K562 (cell line): Measurements from ENCODE around the gene RALA. TPM values are rescaled to one million over a fixed set of nuclear protein-coding genes. Genes with fewer than 3 reads are reported as not detected.

ENCODE experiments used
- ATAC-seq: fragments of 200-7000 bp; cut with Tn5 transposase; 3 replicates; pipeline ENCODE4 v1.9.1; 2020; ENCODE audit warnings: moderate library complexity
- BruUV-seq: library from RNA; stranded (reverse); fragments of 400-500 nt; replicated peaks from 2 replicates; lab custom pipeline; 2021; lab: Mats Ljungman, UMichigan
- CTCF ChIA-PET: fragments of 300-600 bp; formaldehyde crosslinking; extraction: SDS; loops from one replicate; lab custom pipeline; 2021; ENCODE audit warnings: low intra/inter-chr PET ratio; lab: Yijun Ruan, JAX
- POLR2A ChIA-PET: fragments of 300-600, 350-650 bp; sonication (Branson Sonifier 250); formaldehyde crosslinking; extraction: SDS; loops from one replicate; lab custom pipeline; 2021; ENCODE audit warnings: antibody characterized with exemption, inconsistent platforms; lab: Yijun Ruan, JAX
- DNase-seq, 4 experiments: peaks; one replicate each; pipeline versions ENCODE4 v3.0.0 to v3.0.0-alpha.2; 2011 to 2018; ENCODE audit warnings: low spot score in 3 of 4, mixed read lengths in 3 of 4; ENCODE audit errors: extremely low read depth in 1 of 4
- FAIRE-seq: peaks from 2 replicates; lab custom pipeline; 2011; peaks lifted over from hg19 to GRCh38; lab: Jason Lieb, UNC
- H2AFZ ChIP-seq: 2 replicates; pipeline ENCODE4 v1.6.0; 2011; ENCODE audit warnings: low read depth, low read length, control low read depth, inconsistent platforms
- H3K27ac ChIP-seq: fragments of 200-600 bp; 3 replicates; pipeline ENCODE4 v1.8.0; 2011; ENCODE audit warnings: low read depth, mild to moderate bottlenecking, control low read depth, inconsistent platforms, low read length, moderate library complexity, mixed read lengths; ENCODE audit errors: extremely low read depth
- H3K27me3 ChIP-seq, 2 experiments: fragments of 300-600 bp in 1 of 2; 2 replicates in 1 of 2; 3 replicates in 1 of 2; pipeline versions ENCODE4 v1.6.0 to v1.8.0; 2011; ENCODE audit warnings: inconsistent platforms in 2 of 2, low read length in 2 of 2, mild to moderate bottlenecking in 1 of 2, mixed read lengths in 1 of 2, moderate library complexity in 1 of 2; ENCODE audit not compliant: control insufficient read depth in 2 of 2, insufficient read depth in 2 of 2
- H3K36me3 ChIP-seq: fragments of 300-600 bp; 3 replicates; pipeline ENCODE4 v1.8.0; 2011; ENCODE audit warnings: mild to moderate bottlenecking, low read length, inconsistent platforms; ENCODE audit not compliant: control insufficient read depth, insufficient read depth
- H3K4me1 ChIP-seq, 2 experiments: fragments of 200-600 bp in 1 of 2; replicated peaks in 1 of 2; 2 replicates in 1 of 2; 3 replicates in 1 of 2; pipeline versions ENCODE4 v1.5.1 to v1.8.0; 2011; ENCODE audit warnings: inconsistent platforms in 2 of 2, low read length in 2 of 2, mild to moderate bottlenecking in 1 of 2, mixed read lengths in 1 of 2, moderate library complexity in 1 of 2; ENCODE audit not compliant: control insufficient read depth in 2 of 2, insufficient read depth in 2 of 2
- H3K4me2 ChIP-seq: 2 replicates; pipeline ENCODE4 v1.6.1; 2011; ENCODE audit warnings: low read length, control low read depth, inconsistent platforms, mixed read lengths; ENCODE audit not compliant: insufficient read depth
- H3K4me3 ChIP-seq: fragments of 200-600 bp; sonication (generic), shearing (Covaris generic); 2 replicates; pipeline ENCODE4 v1.5.1; 2016; ENCODE audit warnings: control low read depth, inconsistent platforms
- H3K79me2 ChIP-seq: fragments of 200-600 bp; 3 replicates; pipeline ENCODE4 v1.8.0; 2011; ENCODE audit warnings: low read length, inconsistent platforms; ENCODE audit not compliant: control insufficient read depth, insufficient read depth
- H3K9ac ChIP-seq, 2 experiments: 2 replicates each; pipeline versions ENCODE4 v1.6.0 to v1.6.1; 2011; ENCODE audit warnings: low read depth in 2 of 2, low read length in 2 of 2, control low read depth in 1 of 2, inconsistent platforms in 1 of 2, mild to moderate bottlenecking in 1 of 2, mixed read lengths in 1 of 2; ENCODE audit not compliant: insufficient read depth in 1 of 2
- H3K9me1 ChIP-seq: one replicate; pipeline ENCODE4 v1.6.0; 2011; ENCODE audit warnings: inconsistent platforms, mild to moderate bottlenecking, low read length, moderate library complexity; ENCODE audit not compliant: control insufficient read depth, insufficient read depth
- H3K9me3 ChIP-seq: replicated peaks from 2 replicates; pipeline ENCODE4 v1.5.1; 2011; ENCODE audit warnings: low read depth, low read length, inconsistent platforms; ENCODE audit not compliant: control insufficient read depth, insufficient read depth
- H4K20me1 ChIP-seq: replicated peaks from 2 replicates; pipeline ENCODE4 v1.6.1; 2011; ENCODE audit warnings: low read length, inconsistent platforms, mixed read lengths; ENCODE audit not compliant: control insufficient read depth, insufficient read depth
- BCOR ChIP-seq: fragments of 450-650 bp; IDR thresholded peaks from 2 replicates; pipeline ENCODE4 v1.6.1; 2016
- CBFA2T2 ChIP-seq: fragments of 450-650 bp; conservative IDR thresholded peaks from 2 replicates; pipeline ENCODE4 v1.6.1; 2017; ENCODE audit warnings: mild to moderate bottlenecking
- CTBP1 ChIP-seq: fragments of 450-650 bp; IDR thresholded peaks from 2 replicates; pipeline ENCODE4 v1.6.1; 2016; ENCODE audit warnings: borderline replicate concordance
- ELF4 ChIP-seq: fragments of 450-650 bp; formaldehyde crosslinking; IDR thresholded peaks from 2 replicates; pipeline ENCODE4 v1.4.0; 2022; ENCODE audit warnings: missing genetic modification characterization
- ETV1 ChIP-seq: fragments of 450-650 bp; conservative IDR thresholded peaks from 2 replicates; pipeline ENCODE4 v1.6.1; 2016; ENCODE audit warnings: missing genetic modification characterization, control low read depth, low read depth, missing compliant biosample characterization
- ETV5 ChIP-seq: sonication (generic); formaldehyde crosslinking; IDR thresholded peaks from 2 replicates; pipeline ENCODE4 v1.4.0; 2020; ENCODE audit warnings: low read depth, mild to moderate bottlenecking, missing genetic modification reagents
- HES1 ChIP-seq: fragments of 450-650 bp; IDR thresholded peaks from 2 replicates; pipeline ENCODE4 v1.6.1; 2016; ENCODE audit warnings: low read depth, mild to moderate bottlenecking, moderate library complexity
- LCOR ChIP-seq: sonication (generic); formaldehyde crosslinking; IDR thresholded peaks from 2 replicates; pipeline ENCODE4 v1.8.0; 2022; ENCODE audit warnings: mild to moderate bottlenecking, missing genetic modification reagents
- MEIS2 ChIP-seq: fragments of 450-650 bp; IDR thresholded peaks from 2 replicates; pipeline ENCODE4 v1.6.1; 2014; ENCODE audit warnings: mild to moderate bottlenecking; ENCODE audit not compliant: partially characterized antibody
- NFE2 ChIP-seq: IDR thresholded peaks from 2 replicates; pipeline ENCODE4 v1.6.1; 2014; ENCODE audit warnings: antibody characterized with exemption, low read depth
- POLR2AphosphoS5 ChIP-seq: IDR thresholded peaks from 2 replicates; pipeline ENCODE4 v1.6.1; 2011; ENCODE audit warnings: mild to moderate bottlenecking, low read depth, low read length, moderate library complexity; ENCODE audit not compliant: control insufficient read depth, insufficient read depth
- RAD21 ChIP-seq, 2 experiments: fragments of 250-450 bp in 1 of 2; fragments of 450-650 bp in 1 of 2; sonication (Bioruptor Pico) in 1 of 2; formaldehyde crosslinking in 1 of 2; IDR thresholded peaks in 1 of 2; conservative IDR thresholded peaks in 1 of 2; 2 replicates each; pipeline versions ENCODE4 v1.4.0 to v1.8.0; 2020 to 2022; ENCODE audit warnings: mild to moderate bottlenecking in 2 of 2, moderate library complexity in 1 of 2
- RFX1 ChIP-seq: fragments of 450-650 bp; IDR thresholded peaks from 2 replicates; pipeline ENCODE4 v1.6.1; 2016; ENCODE audit warnings: mild to moderate bottlenecking, moderate library complexity
- SMAD4 ChIP-seq: fragments of 250-450 bp; sonication (Bioruptor Pico); conservative IDR thresholded peaks from 2 replicates; pipeline ENCODE4 v1.8.0; 2021; ENCODE audit warnings: inconsistent platforms, mild to moderate bottlenecking, moderate library complexity
- ZC3H8 ChIP-seq: fragments of 450-650 bp; IDR thresholded peaks from 2 replicates; pipeline ENCODE4 v1.6.1; 2017
- ZFP91 ChIP-seq: sonication (generic); formaldehyde crosslinking; IDR thresholded peaks from 2 replicates; pipeline ENCODE4 v1.8.0; 2022; ENCODE audit warnings: mild to moderate bottlenecking, missing genetic modification reagents
- ZNF175 ChIP-seq: fragments of 200-800 bp; sonication (Bioruptor generic); IDR thresholded peaks from 2 replicates; pipeline ENCODE4 v1.6.1; 2016; ENCODE audit warnings: low read depth, mild to moderate bottlenecking, missing genetic modification characterization, missing compliant biosample characterization
- ZNF583 ChIP-seq: fragments of 250-450 bp; sonication (Bioruptor Pico); IDR thresholded peaks from 2 replicates; pipeline ENCODE4 v1.4.0; 2020
- WGBS: fragments of 100-300 bp; shearing (Covaris generic); methylation state at CpG from one replicate; pipeline ENCODE4 v1.1.6; 2016; ENCODE audit warnings: low coverage, mixed read lengths; ENCODE audit not compliant: insufficient coverage; ENCODE audit errors: missing lambda C conversion rate; 5-methylcytosine and 5-hydroxymethylcytosine counted together
- in situ Hi-C: fragments of 300-500 bp; cut with MboI; formaldehyde crosslinking; loops from 4 replicates; pipeline ENCODE4 v1.15.0; 2018; ENCODE audit warnings: inconsistent platforms, mixed read lengths
- intact Hi-C: fragments of 100-400 bp; cut with micrococcal nuclease; formaldehyde crosslinking; loops from 2 replicates; pipeline ENCODE4 v1.14.2; 2022
- polyA plus RNA-seq, 8 experiments: library from polyadenylated mRNA; depleted of rRNA in 4 of 8; stranded (reverse) in 5 of 8; unstranded in 3 of 8; fragments of >200 nt; fragmentation: Nextera tagmentation in 2 of 8; fragmentation: Illumina TruSeq in 1 of 8; extraction: Ambion mirVana in 2 of 8; extraction: Trizol in 1 of 8; gene quantifications; 2 replicates each; pipeline versions ENCODE4 v1.2.1 to v1.2.3, GENCODE V29; 2011 to 2014; ENCODE audit warnings: inconsistent platforms in 1 of 8, missing spikeins in 1 of 8
- total RNA-seq, 7 experiments: library from RNA; depleted of rRNA in 6 of 7; stranded (reverse); fragments of >200 nt in 6 of 7; fragmentation: Illumina TruSeq in 2 of 7; extraction: Trizol in 2 of 7; gene quantifications; 2 replicates each; pipeline versions ENCODE4 v1.2.1 to v1.2.3, GENCODE V29; 2011 to 2021; ENCODE audit warnings: low replicate concordance in 1 of 7
- TF ChIP-seq, protein P1 (sequence below): fragments of 450-650 bp; IDR thresholded peaks from 2 replicates; pipeline ENCODE4 v1.7.0; 2016; ENCODE audit warnings: borderline replicate concordance

Gene RALA
- total and polyA plus RNA-seq, 9 of the 15 experiments (the other 6 are each of a cell fraction or from before 2014, with no cell fraction given), result 7.2 to 28.0 (median 25.7) TPM

DNA sequence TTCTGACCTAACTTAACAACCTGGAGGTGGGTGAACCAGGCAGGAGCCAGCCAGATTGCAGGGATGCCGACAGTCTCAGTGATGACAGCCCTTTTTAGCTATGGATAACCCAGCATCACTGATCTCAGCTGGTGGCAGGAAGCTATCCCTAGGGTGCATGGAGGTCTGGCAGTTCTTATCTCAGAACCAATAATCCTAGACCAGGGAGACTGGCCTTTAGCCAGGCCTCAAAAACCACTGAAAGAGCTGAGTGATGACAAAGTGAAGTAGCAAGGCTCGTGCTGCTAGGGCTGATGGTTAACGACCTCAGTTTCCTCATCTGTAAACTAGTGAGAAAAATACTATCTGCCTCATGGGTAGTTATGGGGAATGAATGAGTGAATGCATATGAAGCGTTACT, 112.5 kb downstream of the RALA start:
- ATAC-seq, result peak; percentile 17
- CTCF ChIA-PET, result no interaction called here
- Histone ChIP-seq H3K9me1 (no peaks in the 10 kb centered on the region), H3K27ac (no peak overlapping the region), H3K79me2 (no peaks in the 10 kb centered on the region), H3K27me3 (no peaks in the 10 kb centered on the region), H3K4me3 (no peak overlapping the region), H3K36me3 (no peaks in the 10 kb centered on the region), H3K4me2 (no peak overlapping the region), H3K9me3 (no peaks in the 10 kb centered on the region), H2AFZ (no peak overlapping the region), H3K9ac (no peak overlapping the region; a peak in 1 of 4 replicates), H4K20me1 (no peaks in the 10 kb centered on the region; the same call in 1 of the 2 replicates), H3K4me1 (peaks cover 12 to 14% of the 10 kb centered on the region in 2 experiments; a peak in 3 of 5 replicates)
- WGBS, result 0% methylated on average over 4 of the region's 4 CpGs
- POLR2A ChIA-PET, result interaction anchor here (1.2 to 1.7 kb wide), 3 partner anchors 10 to 13 kb away, joined by 3 to 6 read pairs (median 4); no protein-coding TSS in a partner anchor
- intact Hi-C loops (no loop called here), in situ Hi-C loops (no loop called here)
- no TSS peak for BruUV-seq
- FAIRE-seq, result peak; percentile 42
- DNase-seq, result peak in 2 of 4 experiments; percentile 42 to 68
- TF ChIP-seq POLR2AphosphoS5 (no peak), ZNF583 (CRISPR knock-in tag) (no peak), RFX1 (no peak), SMAD4 (CRISPR knock-in tag) (peak; percentile 53), RAD21 (CRISPR knock-in tag; conservative IDR thresholded peaks at IDR 0.05 in 1 of 2, IDR thresholded peaks at IDR 0.05 in 1 of 2) (0 out of 4 replicates have a peak, but pooled peaks of 1 of the 2 experiments have one; percentile 7), ZC3H8 (no peak), BCOR (0 out of 2 replicates have a peak, but pooled peaks have one; percentile 11), MEIS2 (peak; percentile 89), CTBP1 (peak; percentile 60), ELF4 (no peak), ZNF175 (CRISPR knock-in tag) (no peak), NFE2 (peak; percentile 28; the same call in 1 of the 2 replicates), ETV5 (no peak), ETV1 (tag) (peak; percentile 35; the same call in 1 of the 2 replicates), LCOR (CRISPR knock-in tag) (0 out of 2 replicates have a peak, but pooled peaks have one; percentile 39), CBFA2T2 (peak; percentile 61), HES1 (peak; percentile 94), ZFP91 (CRISPR knock-in tag) (no peak)
- TF ChIP-seq, protein P1, sequence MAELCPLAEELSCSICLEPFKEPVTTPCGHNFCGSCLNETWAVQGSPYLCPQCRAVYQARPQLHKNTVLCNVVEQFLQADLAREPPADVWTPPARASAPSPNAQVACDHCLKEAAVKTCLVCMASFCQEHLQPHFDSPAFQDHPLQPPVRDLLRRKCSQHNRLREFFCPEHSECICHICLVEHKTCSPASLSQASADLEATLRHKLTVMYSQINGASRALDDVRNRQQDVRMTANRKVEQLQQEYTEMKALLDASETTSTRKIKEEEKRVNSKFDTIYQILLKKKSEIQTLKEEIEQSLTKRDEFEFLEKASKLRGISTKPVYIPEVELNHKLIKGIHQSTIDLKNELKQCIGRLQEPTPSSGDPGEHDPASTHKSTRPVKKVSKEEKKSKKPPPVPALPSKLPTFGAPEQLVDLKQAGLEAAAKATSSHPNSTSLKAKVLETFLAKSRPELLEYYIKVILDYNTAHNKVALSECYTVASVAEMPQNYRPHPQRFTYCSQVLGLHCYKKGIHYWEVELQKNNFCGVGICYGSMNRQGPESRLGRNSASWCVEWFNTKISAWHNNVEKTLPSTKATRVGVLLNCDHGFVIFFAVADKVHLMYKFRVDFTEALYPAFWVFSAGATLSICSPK, result no peak
